Measurements from ENCODE around the gene STIP1. TPM values are rescaled to one million over a fixed set of nuclear protein-coding genes. Genes with fewer than 3 reads are reported as not detected.

Gene STIP1
- total and polyA plus RNA-seq, 9 of the 15 experiments (the other 6 are each of a cell fraction or from before 2014, with no cell fraction given): 58.1 to 465 (median 346) TPM

GRCh38 chr11:64206457-64207255, 20.7 kb downstream of the STIP1 start, which contains the start of gene FERMT3 (continued):
- TF ChIP-seq ZNF740 (CRISPR knock-in tag; IDR thresholded peaks at IDR 0.05) (peak; percentile 91), ZNF740 (tag; IDR thresholded peaks at IDR 0.05) (peak in 1 of 2 experiments; percentile 82; a peak in 2 of 4 replicates), ZBTB9 (CRISPR knock-in tag; IDR thresholded peaks at IDR 0.05) (peak; percentile 43), REST (IDR thresholded peaks at IDR 0.05; ENCODE audit: borderline replicate concordance) (no peak), REST (CRISPR knock-in tag; IDR thresholded peaks at IDR 0.05; ENCODE audit: low read depth) (no peak; the same call in 1 of the 2 replicates), ARID2 (IDR thresholded peaks at IDR 0.05) (no peak), NRF1 (conservative IDR thresholded peaks at IDR 0.05 in 1 of 2, IDR thresholded peaks at IDR 0.05 in 1 of 2) (0 out of 4 replicates have a peak, but pooled peaks of 1 of the 2 experiments have one; percentile 17), SP1 (CRISPR knock-in tag; IDR thresholded peaks at IDR 0.05) (peak; percentile 55; the same call in 1 of the 2 replicates), SMAD4 (CRISPR knock-in tag; conservative IDR thresholded peaks at IDR 0.05) (peak; percentile 52; the same call in 1 of the 2 replicates), CREB1 (IDR thresholded peaks at IDR 0.05) (no peak), CREB1 (CRISPR knock-in tag; IDR thresholded peaks at IDR 0.05) (no peak), BHLHE40 (IDR thresholded peaks at IDR 0.05; ENCODE audit: low read length) (peak; percentile 80), USF1 (CRISPR knock-in tag; IDR thresholded peaks at IDR 0.05) (peak; percentile 51), JUN (IDR thresholded peaks at IDR 0.05; ENCODE audit: borderline replicate concordance, low read depth, low read length) (no peak), JUN (CRISPR knock-in tag; IDR thresholded peaks at IDR 0.05; ENCODE audit: borderline replicate concordance) (peak; percentile 94), CREM (IDR thresholded peaks at IDR 0.05; ENCODE audit: low read depth) (0 out of 2 replicates have a peak, but pooled peaks have one; percentile 17), DIDO1 (tag; IDR thresholded peaks at IDR 0.05; ENCODE audit: low read depth) (no peak)
